Activated T-helper 9 cell treated with anti-CD3 and anti-CD28 coated beads, Interleukin-2, amount 50 U/mL, for 16 hours (primary cell): ENCODE results near the gene EXOSC3.

ENCODE experiments used
- DNase-seq: peaks from one replicate; pipeline ENCODE4 v3.0.0-alpha.2; 2020; ENCODE audit warnings: low read depth

EXOSC3 gene

GRCh38 chr9:37732086-37732741, 52.6 kb downstream of the EXOSC3 start:
- no peak for DNase-seq

- DNase-seq, result no peak
Observed at GRCh38 chr9:37730839-37731238, 54.0 kb downstream of the EXOSC3 start.

GRCh38 chr9:37730256-37730655, 54.6 kb downstream of the EXOSC3 start:
- DNase-seq, result no peak
